K562 (cell line): ENCODE results near the gene TRMT10B. TPM values are rescaled to one million over a fixed set of nuclear protein-coding genes. Genes with fewer than 3 reads are reported as not detected.
A peak's percentile ranks its signal among the peaks of the same experiment; 100 is the strongest.

Experiments
- ARID2 ChIP-seq: fragments of 450-650 bp; IDR thresholded peaks from 2 replicates; pipeline ENCODE4 v1.6.1; 2017; ENCODE audit warnings: antibody characterized with exemption, mild to moderate bottlenecking
- CBX5 ChIP-seq: IDR thresholded peaks from 2 replicates; pipeline ENCODE4 v1.6.1; 2014; ENCODE audit warnings: low read depth, borderline replicate concordance
- CGGBP1 ChIP-seq: fragments of 250-450 bp; sonication (Bioruptor Pico); IDR thresholded peaks from 2 replicates; pipeline ENCODE4 v1.9.0; 2021; ENCODE audit warnings: mild to moderate bottlenecking
- FOXO4 ChIP-seq: fragments of 450-650 bp; formaldehyde crosslinking; IDR thresholded peaks from 2 replicates; pipeline ENCODE4 v1.4.0; 2020; ENCODE audit warnings: mild to moderate bottlenecking, moderate library complexity
- GTF2E2 ChIP-seq: fragments of 200-800 bp; sonication (Bioruptor generic); IDR thresholded peaks from 2 replicates; pipeline ENCODE4 v1.6.1; 2016; ENCODE audit warnings: missing genetic modification characterization, missing compliant biosample characterization
- HES1 ChIP-seq: fragments of 450-650 bp; IDR thresholded peaks from 2 replicates; pipeline ENCODE4 v1.6.1; 2016; ENCODE audit warnings: low read depth, mild to moderate bottlenecking, moderate library complexity
- KAT7 ChIP-seq: sonication (generic); formaldehyde crosslinking; IDR thresholded peaks from 2 replicates; pipeline ENCODE4 v1.8.0; 2022; ENCODE audit warnings: missing genetic modification reagents, mild to moderate bottlenecking, borderline replicate concordance
- KDM1A ChIP-seq, 2 experiments: fragments of 450-650 bp; IDR thresholded peaks; 2 replicates each; pipeline ENCODE4 v1.6.1; 2016; ENCODE audit warnings: mild to moderate bottlenecking in 2 of 2
- PHF21A ChIP-seq: fragments of 450-650 bp; IDR thresholded peaks from 2 replicates; pipeline ENCODE4 v1.6.1; 2017; ENCODE audit warnings: low read depth, borderline replicate concordance
- RAD51 ChIP-seq: fragments of 450-650 bp; IDR thresholded peaks from 2 replicates; pipeline ENCODE4 v1.7.1; 2016; ENCODE audit warnings: low read depth, mild to moderate bottlenecking, borderline replicate concordance
- SMARCA4 ChIP-seq: fragments of 450-650 bp; IDR thresholded peaks from 2 replicates; pipeline ENCODE4 v1.6.1; 2016
- SREBF2 ChIP-seq: sonication (generic); formaldehyde crosslinking; IDR thresholded peaks from 2 replicates; pipeline ENCODE4 v1.4.0; 2020; ENCODE audit warnings: mild to moderate bottlenecking, missing genetic modification reagents
- SRF ChIP-seq, 2 experiments: fragments of 250-450, 450-650 bp in 1 of 2; sonication (Bioruptor Pico) in 1 of 2; sonication (generic) in 1 of 2; formaldehyde crosslinking; IDR thresholded peaks; 2 replicates each; pipeline versions ENCODE4 v1.5.0 to v1.5.1; 2020 to 2022; ENCODE audit warnings: mild to moderate bottlenecking in 1 of 2, missing genetic modification reagents in 1 of 2
- TAF9B ChIP-seq: fragments of 450-650 bp; IDR thresholded peaks from 2 replicates; pipeline ENCODE4 v1.6.1; 2018; ENCODE audit warnings: mild to moderate bottlenecking; ENCODE audit not compliant: partially characterized antibody
- ZBED1 ChIP-seq: IDR thresholded peaks from 2 replicates; pipeline ENCODE4 v1.6.1; 2014
- ZBTB8A ChIP-seq: fragments of 450-650 bp; IDR thresholded peaks from 2 replicates; pipeline ENCODE4 v1.6.1; 2018; ENCODE audit warnings: mild to moderate bottlenecking, moderate library complexity; ENCODE audit not compliant: partially characterized antibody
- ZNF175 ChIP-seq: fragments of 200-800 bp; sonication (Bioruptor generic); IDR thresholded peaks from 2 replicates; pipeline ENCODE4 v1.6.1; 2016; ENCODE audit warnings: low read depth, mild to moderate bottlenecking, missing genetic modification characterization, missing compliant biosample characterization
- ZNF785 ChIP-seq: fragments of 250-450 bp; sonication (Bioruptor Pico); IDR thresholded peaks from 2 replicates; pipeline ENCODE4 v1.4.0; 2020; ENCODE audit warnings: mild to moderate bottlenecking
- polyA plus RNA-seq, 8 experiments: library from polyadenylated mRNA; depleted of rRNA in 4 of 8; stranded (reverse) in 5 of 8; unstranded in 3 of 8; fragments of >200 nt; fragmentation: Nextera tagmentation in 2 of 8; fragmentation: Illumina TruSeq in 1 of 8; extraction: Ambion mirVana in 2 of 8; extraction: Trizol in 1 of 8; gene quantifications; 2 replicates each; pipeline versions ENCODE4 v1.2.1 to v1.2.3, GENCODE V29; 2011 to 2014; ENCODE audit warnings: inconsistent platforms in 1 of 8, missing spikeins in 1 of 8
- total RNA-seq, 7 experiments: library from RNA; depleted of rRNA in 6 of 7; stranded (reverse); fragments of >200 nt in 6 of 7; fragmentation: Illumina TruSeq in 2 of 7; extraction: Trizol in 2 of 7; gene quantifications; 2 replicates each; pipeline versions ENCODE4 v1.2.1 to v1.2.3, GENCODE V29; 2011 to 2021; ENCODE audit warnings: low replicate concordance in 1 of 7
- TF ChIP-seq, protein P1 (sequence below): sonication (generic); IDR thresholded peaks from 2 replicates; pipeline ENCODE4 v1.6.1; 2016
- TF ChIP-seq, protein P2 (sequence below): sonication (generic); formaldehyde crosslinking; IDR thresholded peaks from 2 replicates; pipeline ENCODE4 v1.8.1; 2023; ENCODE audit warnings: mild to moderate bottlenecking, missing genetic modification reagents
- TF ChIP-seq, protein P3 (sequence below): sonication (generic); formaldehyde crosslinking; IDR thresholded peaks from 2 replicates; pipeline ENCODE4 v1.8.1; 2023; ENCODE audit warnings: mild to moderate bottlenecking, missing genetic modification reagents

Gene TRMT10B
- total and polyA plus RNA-seq, 9 of the 15 experiments (the other 6 are each of a cell fraction or from before 2014, with no cell fraction given), result 2.9 to 13.4 (median 7.0) TPM

DNA sequence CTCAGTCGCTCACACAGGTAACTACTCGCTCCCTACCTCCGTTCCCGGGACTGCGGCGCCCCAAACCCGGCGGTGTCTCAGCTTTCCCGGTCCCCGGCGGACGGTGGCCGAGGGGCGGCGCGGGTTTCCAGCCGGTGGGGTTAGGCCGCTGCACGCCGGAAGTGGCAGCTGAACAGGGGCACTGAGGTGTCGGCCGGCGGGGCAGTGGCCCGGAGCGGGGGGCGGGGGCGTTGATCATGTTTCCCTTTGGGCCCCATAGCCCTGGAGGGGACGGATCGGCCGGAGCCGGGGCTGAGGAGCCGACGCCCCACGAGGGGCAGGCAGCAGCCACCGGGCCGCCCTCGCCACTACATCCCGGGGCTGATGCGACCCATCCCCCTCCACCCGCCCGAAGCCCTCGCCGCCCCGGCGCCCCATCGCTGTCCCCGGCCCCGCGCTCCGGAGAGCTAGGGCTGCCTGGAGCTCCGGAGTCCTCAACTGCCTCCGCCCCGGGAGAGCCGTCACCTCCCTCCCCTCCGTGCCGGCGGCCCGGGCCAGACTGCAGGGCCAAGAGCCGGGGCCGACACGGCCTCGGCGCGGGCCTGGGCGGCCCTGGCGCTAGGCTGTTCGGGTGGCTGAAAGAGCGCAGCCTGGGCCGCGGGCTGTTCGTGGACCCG, 47.2 kb downstream of the TRMT10B start, which contains the start of gene DCAF10 (continued):
- TF ChIP-seq, protein P1, sequence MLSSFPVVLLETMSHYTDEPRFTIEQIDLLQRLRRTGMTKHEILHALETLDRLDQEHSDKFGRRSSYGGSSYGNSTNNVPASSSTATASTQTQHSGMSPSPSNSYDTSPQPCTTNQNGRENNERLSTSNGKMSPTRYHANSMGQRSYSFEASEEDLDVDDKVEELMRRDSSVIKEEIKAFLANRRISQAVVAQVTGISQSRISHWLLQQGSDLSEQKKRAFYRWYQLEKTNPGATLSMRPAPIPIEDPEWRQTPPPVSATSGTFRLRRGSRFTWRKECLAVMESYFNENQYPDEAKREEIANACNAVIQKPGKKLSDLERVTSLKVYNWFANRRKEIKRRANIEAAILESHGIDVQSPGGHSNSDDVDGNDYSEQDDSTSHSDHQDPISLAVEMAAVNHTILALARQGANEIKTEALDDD, result no peak
- TF ChIP-seq, protein P2, sequence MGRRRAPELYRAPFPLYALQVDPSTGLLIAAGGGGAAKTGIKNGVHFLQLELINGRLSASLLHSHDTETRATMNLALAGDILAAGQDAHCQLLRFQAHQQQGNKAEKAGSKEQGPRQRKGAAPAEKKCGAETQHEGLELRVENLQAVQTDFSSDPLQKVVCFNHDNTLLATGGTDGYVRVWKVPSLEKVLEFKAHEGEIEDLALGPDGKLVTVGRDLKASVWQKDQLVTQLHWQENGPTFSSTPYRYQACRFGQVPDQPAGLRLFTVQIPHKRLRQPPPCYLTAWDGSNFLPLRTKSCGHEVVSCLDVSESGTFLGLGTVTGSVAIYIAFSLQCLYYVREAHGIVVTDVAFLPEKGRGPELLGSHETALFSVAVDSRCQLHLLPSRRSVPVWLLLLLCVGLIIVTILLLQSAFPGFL (CRISPR knock-in tag), result peak; percentile 53; the same call in 1 of the 2 replicates
- TF ChIP-seq ZBTB8A (no peak), FOXO4 (CRISPR knock-in tag) (no peak), CGGBP1 (CRISPR knock-in tag) (peak; percentile 96), HES1 (no peak), ZBED1 (peak; percentile 94; the same call in 1 of the 2 replicates), SMARCA4 (no peak), CBX5 (peak; percentile 85; the same call in 1 of the 2 replicates), KDM1A (IDR thresholded peaks at IDR 0.05) (peak in 1 of 2 experiments; percentile 63; a peak in 1 of 4 replicates), KAT7 (CRISPR knock-in tag) (peak; percentile 100), ARID2 (no peak), PHF21A (peak; percentile 91; the same call in 1 of the 2 replicates), SREBF2 (CRISPR knock-in tag) (no peak), ZNF785 (CRISPR knock-in tag) (no peak), RAD51 (no peak), TAF9B (peak; percentile 96), SRF (CRISPR knock-in tag; IDR thresholded peaks at IDR 0.05) (peak in 1 of 2 experiments; percentile 34; a peak in 1 of 4 replicates), ZNF175 (CRISPR knock-in tag) (no peak), GTF2E2 (tag) (peak; percentile 87)
- TF ChIP-seq, protein P3, sequence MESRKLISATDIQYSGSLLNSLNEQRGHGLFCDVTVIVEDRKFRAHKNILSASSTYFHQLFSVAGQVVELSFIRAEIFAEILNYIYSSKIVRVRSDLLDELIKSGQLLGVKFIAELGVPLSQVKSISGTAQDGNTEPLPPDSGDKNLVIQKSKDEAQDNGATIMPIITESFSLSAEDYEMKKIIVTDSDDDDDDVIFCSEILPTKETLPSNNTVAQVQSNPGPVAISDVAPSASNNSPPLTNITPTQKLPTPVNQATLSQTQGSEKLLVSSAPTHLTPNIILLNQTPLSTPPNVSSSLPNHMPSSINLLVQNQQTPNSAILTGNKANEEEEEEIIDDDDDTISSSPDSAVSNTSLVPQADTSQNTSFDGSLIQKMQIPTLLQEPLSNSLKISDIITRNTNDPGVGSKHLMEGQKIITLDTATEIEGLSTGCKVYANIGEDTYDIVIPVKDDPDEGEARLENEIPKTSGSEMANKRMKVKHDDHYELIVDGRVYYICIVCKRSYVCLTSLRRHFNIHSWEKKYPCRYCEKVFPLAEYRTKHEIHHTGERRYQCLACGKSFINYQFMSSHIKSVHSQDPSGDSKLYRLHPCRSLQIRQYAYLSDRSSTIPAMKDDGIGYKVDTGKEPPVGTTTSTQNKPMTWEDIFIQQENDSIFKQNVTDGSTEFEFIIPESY (CRISPR knock-in tag), result peak; percentile 65; the same call in 1 of the 2 replicates
